Astrocyte (in vitro differentiated cells and primary cell): ENCODE measurements around the gene CNGA1. TPM values are rescaled to one million over a fixed set of nuclear protein-coding genes. Genes with fewer than 3 reads are reported as not detected.

ENCODE experiments used
- DNase-seq: peaks from one replicate; pipeline ENCODE4 v3.0.0-alpha.2; 2010; ENCODE audit warnings: low read depth
- FAIRE-seq: peaks from 2 replicates; lab custom pipeline; 2011; peaks lifted over from hg19 to GRCh38; lab: Jason Lieb, UNC
- H2AFZ ChIP-seq: 2 replicates; pipeline ENCODE4 v1.6.0; 2012; ENCODE audit warnings: low read depth, low read length, inconsistent platforms
- H3K27ac ChIP-seq: 2 replicates; pipeline ENCODE4 v1.5.1; 2011; ENCODE audit warnings: low read depth, low read length, inconsistent platforms
- H3K27me3 ChIP-seq: 2 replicates; pipeline ENCODE4 v1.6.0; 2011; ENCODE audit warnings: low read length, inconsistent platforms; ENCODE audit not compliant: insufficient read depth
- H3K36me3 ChIP-seq: 2 replicates; pipeline ENCODE4 v1.5.1; 2011; ENCODE audit warnings: low read length, inconsistent platforms; ENCODE audit not compliant: insufficient read depth
- H3K4me1 ChIP-seq: 2 replicates; pipeline ENCODE4 v1.5.1; 2011; ENCODE audit warnings: low read length, inconsistent platforms; ENCODE audit not compliant: insufficient read depth
- H3K4me2 ChIP-seq: 2 replicates; pipeline ENCODE4 v1.6.0; 2012; ENCODE audit warnings: low read length, inconsistent platforms
- H3K4me3 ChIP-seq: 2 replicates; pipeline ENCODE4 v1.5.1; 2011; ENCODE audit warnings: low read depth, mild to moderate bottlenecking, low read length, inconsistent platforms; ENCODE audit not compliant: insufficient read depth
- H3K79me2 ChIP-seq: 2 replicates; pipeline ENCODE4 v1.6.0; 2012; ENCODE audit warnings: mild to moderate bottlenecking, low read length, inconsistent platforms; ENCODE audit not compliant: insufficient read depth
- H3K9ac ChIP-seq: 2 replicates; pipeline ENCODE4 v1.6.0; 2012; ENCODE audit warnings: mild to moderate bottlenecking, low read length, inconsistent platforms
- H3K9me3 ChIP-seq: 2 replicates; pipeline ENCODE4 v1.5.1; 2012; ENCODE audit warnings: low read depth, mild to moderate bottlenecking, low read length, inconsistent platforms; ENCODE audit not compliant: insufficient read depth
- H4K20me1 ChIP-seq: 2 replicates; pipeline ENCODE4 v1.6.0; 2012; ENCODE audit warnings: low read length, inconsistent platforms; ENCODE audit not compliant: insufficient read depth
- H3K27ac Mint-ChIP-seq: one replicate; pipeline ENCODE4 v1.8.0; 2021; ENCODE audit warnings: mild to moderate bottlenecking, mixed read lengths; ENCODE audit not compliant: unreplicated experiment
- H3K27me3 Mint-ChIP-seq: one replicate; pipeline ENCODE4 v1.8.0; 2021; ENCODE audit warnings: low read depth, mixed read lengths; ENCODE audit not compliant: unreplicated experiment
- H3K36me3 Mint-ChIP-seq: one replicate; pipeline ENCODE4 v1.8.0; 2021; ENCODE audit warnings: low read depth, mixed read lengths; ENCODE audit not compliant: unreplicated experiment
- H3K4me1 Mint-ChIP-seq: one replicate; pipeline ENCODE4 v1.8.0; 2021; ENCODE audit warnings: low read depth, mixed read lengths; ENCODE audit not compliant: unreplicated experiment
- H3K4me3 Mint-ChIP-seq: one replicate; pipeline ENCODE4 v1.8.0; 2021; ENCODE audit warnings: mild to moderate bottlenecking, moderate library complexity, mixed read lengths; ENCODE audit not compliant: unreplicated experiment
- H3K9me3 Mint-ChIP-seq: one replicate; pipeline ENCODE4 v1.8.0; 2021; ENCODE audit warnings: mild to moderate bottlenecking, mixed read lengths; ENCODE audit not compliant: unreplicated experiment
- EZH2 ChIP-seq: IDR thresholded peaks from 2 replicates; pipeline ENCODE4 v1.6.1; 2012; ENCODE audit warnings: mild to moderate bottlenecking, low read length, inconsistent platforms; ENCODE audit not compliant: insufficient read depth
- total RNA-seq: library from RNA; stranded (reverse); gene quantifications from 2 replicates; pipeline ENCODE4 v1.2.1, GENCODE V29; 2021
- TF ChIP-seq, protein P1 (sequence below): IDR thresholded peaks from 2 replicates; pipeline ENCODE4 v1.5.1; 2011; ENCODE audit warnings: low read depth, mild to moderate bottlenecking, inconsistent platforms, low read length, moderate library complexity; ENCODE audit not compliant: insufficient read depth

CNGA1 gene
- total RNA-seq, 1 donor from 2014 or later = not detected

DNA sequence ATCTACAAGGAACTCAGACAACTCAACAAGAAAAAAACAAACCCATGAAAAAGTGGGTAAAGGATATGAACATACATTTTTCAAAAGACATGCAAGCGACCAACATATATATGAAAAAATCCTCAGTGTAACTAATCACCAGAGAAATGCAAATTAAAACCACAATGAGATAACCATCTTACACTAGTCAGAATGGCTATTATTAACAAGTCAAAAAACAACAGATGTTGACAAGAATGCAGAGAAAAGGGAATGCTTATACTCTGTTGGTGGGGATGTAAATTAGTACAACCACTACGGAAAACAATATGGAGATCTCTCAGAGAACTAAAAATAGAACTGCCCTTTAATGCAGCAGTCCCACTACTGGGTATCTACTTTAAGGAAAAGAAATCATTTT is 12.2 kb upstream of the CNGA1 start:
- no peak overlapping the region for H3K27ac ChIP-seq
- H3K4me2 ChIP-seq = no peak overlapping the region
- H4K20me1 ChIP-seq = no peaks in the 10 kb centered on the region
- H3K79me2 ChIP-seq = no peaks in the 10 kb centered on the region
- H2AFZ ChIP-seq = no peak overlapping the region
- peaks cover 16% of the 10 kb centered on the region for H3K4me1 ChIP-seq
- Mint-ChIP-seq H3K36me3 (peaks cover 2% of the 10 kb centered on the region), H3K27ac (no peak overlapping the region), H3K27me3 (no peaks in the 10 kb centered on the region), H3K4me3 (no peak overlapping the region), H3K4me1 (peaks cover 13% of the 10 kb centered on the region), H3K9me3 (no peaks in the 10 kb centered on the region)
- no peak overlapping the region for H3K4me3 ChIP-seq
- no peak for DNase-seq
- TF ChIP-seq EZH2 = no peak
- TF ChIP-seq, protein P1, sequence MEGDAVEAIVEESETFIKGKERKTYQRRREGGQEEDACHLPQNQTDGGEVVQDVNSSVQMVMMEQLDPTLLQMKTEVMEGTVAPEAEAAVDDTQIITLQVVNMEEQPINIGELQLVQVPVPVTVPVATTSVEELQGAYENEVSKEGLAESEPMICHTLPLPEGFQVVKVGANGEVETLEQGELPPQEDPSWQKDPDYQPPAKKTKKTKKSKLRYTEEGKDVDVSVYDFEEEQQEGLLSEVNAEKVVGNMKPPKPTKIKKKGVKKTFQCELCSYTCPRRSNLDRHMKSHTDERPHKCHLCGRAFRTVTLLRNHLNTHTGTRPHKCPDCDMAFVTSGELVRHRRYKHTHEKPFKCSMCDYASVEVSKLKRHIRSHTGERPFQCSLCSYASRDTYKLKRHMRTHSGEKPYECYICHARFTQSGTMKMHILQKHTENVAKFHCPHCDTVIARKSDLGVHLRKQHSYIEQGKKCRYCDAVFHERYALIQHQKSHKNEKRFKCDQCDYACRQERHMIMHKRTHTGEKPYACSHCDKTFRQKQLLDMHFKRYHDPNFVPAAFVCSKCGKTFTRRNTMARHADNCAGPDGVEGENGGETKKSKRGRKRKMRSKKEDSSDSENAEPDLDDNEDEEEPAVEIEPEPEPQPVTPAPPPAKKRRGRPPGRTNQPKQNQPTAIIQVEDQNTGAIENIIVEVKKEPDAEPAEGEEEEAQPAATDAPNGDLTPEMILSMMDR = no peak
- no peaks in the 10 kb centered on the region for H3K36me3 ChIP-seq
- no peaks in the 10 kb centered on the region for H3K27me3 ChIP-seq
- H3K9me3 ChIP-seq = no peaks in the 10 kb centered on the region
- H3K9ac ChIP-seq = no peak overlapping the region
- FAIRE-seq = no peak

DNA sequence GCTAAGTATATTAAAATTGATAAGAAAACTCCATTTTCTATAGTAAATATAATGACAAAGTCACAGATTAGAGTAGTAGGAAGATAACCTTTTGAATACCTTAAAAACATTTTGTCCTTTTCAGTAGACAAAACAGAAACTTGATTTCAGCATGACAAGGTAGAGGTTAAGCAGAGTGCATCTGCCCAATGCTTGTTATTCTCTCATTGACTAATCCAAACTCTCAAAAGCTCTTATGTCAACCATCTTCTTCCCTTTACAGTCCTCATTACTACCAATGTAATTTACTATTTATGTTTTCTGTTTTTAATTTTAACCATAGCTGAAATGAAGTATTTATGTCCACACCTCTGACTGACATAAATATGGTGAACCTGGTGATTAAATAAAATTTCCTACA is 11.2 kb upstream of the CNGA1 start:
- Histone ChIP-seq H3K9me3 (no peaks in the 10 kb centered on the region), H3K36me3 (no peaks in the 10 kb centered on the region), H4K20me1 (no peaks in the 10 kb centered on the region), H3K9ac (no peak overlapping the region), H2AFZ (no peak overlapping the region), H3K4me3 (no peak overlapping the region), H3K27me3 (no peaks in the 10 kb centered on the region), H3K79me2 (no peaks in the 10 kb centered on the region), H3K4me2 (no peak overlapping the region), H3K27ac (no peak overlapping the region), H3K4me1 (peaks cover 16% of the 10 kb centered on the region)
- Mint-ChIP-seq H3K4me3 (no peak overlapping the region), H3K4me1 (peaks cover 17% of the 10 kb centered on the region), H3K27ac (no peak overlapping the region), H3K36me3 (peaks cover 2% of the 10 kb centered on the region), H3K9me3 (no peaks in the 10 kb centered on the region), H3K27me3 (no peaks in the 10 kb centered on the region)
- no peak for TF ChIP-seq EZH2
- FAIRE-seq (no peak), DNase-seq (no peak)

DNA sequence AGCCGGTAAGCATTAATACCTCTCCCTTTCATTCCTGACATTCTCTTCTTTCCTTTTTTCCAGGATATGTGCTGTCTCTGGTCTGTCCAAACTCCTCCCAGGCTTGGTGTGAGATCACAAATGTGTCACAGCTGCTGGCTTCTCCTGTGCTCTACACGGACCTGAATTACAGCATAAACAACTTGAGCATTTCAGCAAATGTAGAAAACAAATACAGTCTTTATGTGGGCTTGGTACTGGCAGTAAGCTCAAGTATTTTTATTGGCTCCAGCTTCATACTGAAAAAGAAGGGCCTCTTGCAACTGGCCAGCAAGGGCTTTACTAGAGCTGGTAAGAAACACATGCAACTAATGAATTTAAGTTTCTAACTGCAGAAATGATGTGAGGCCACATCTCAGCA is 8.5 kb upstream of the CNGA1 start:
- Histone ChIP-seq H3K79me2 (no peaks in the 10 kb centered on the region), H3K4me1 (peaks cover 8% of the 10 kb centered on the region), H3K36me3 (no peaks in the 10 kb centered on the region), H3K9ac (no peak overlapping the region), H3K27ac (no peak overlapping the region), H3K4me2 (no peak overlapping the region), H4K20me1 (no peaks in the 10 kb centered on the region), H3K27me3 (no peaks in the 10 kb centered on the region), H3K9me3 (no peaks in the 10 kb centered on the region), H2AFZ (no peak overlapping the region), H3K4me3 (no peak overlapping the region)
- DNase-seq (peak; percentile 65), FAIRE-seq (no peak)
- Mint-ChIP-seq H3K4me3 (no peak overlapping the region), H3K27me3 (no peaks in the 10 kb centered on the region), H3K9me3 (no peaks in the 10 kb centered on the region), H3K36me3 (peaks cover 2% of the 10 kb centered on the region), H3K27ac (peak overlapping the region; percentile 79), H3K4me1 (peaks cover 18% of the 10 kb centered on the region)
- TF ChIP-seq, protein P1 = no peak
- no peak for TF ChIP-seq EZH2
